Osteocyte (in vitro differentiated cells): ENCODE results near the gene NOD2. TPM values are rescaled to one million over a fixed set of nuclear protein-coding genes. Genes with fewer than 3 reads are reported as not detected.

ENCODE experiments used
- DNase-seq: peaks from one replicate; pipeline ENCODE4 v3.0.0; 2021; ENCODE audit warnings: mixed read lengths; ENCODE audit not compliant: unreplicated experiment; ENCODE audit errors: extremely low spot score
- H3K27ac Mint-ChIP-seq: one replicate; pipeline ENCODE4 v1.8.0; 2021; ENCODE audit warnings: mild to moderate bottlenecking, mixed read lengths; ENCODE audit not compliant: unreplicated experiment
- H3K27me3 Mint-ChIP-seq: one replicate; pipeline ENCODE4 v1.8.0; 2021; ENCODE audit warnings: mixed read lengths; ENCODE audit not compliant: unreplicated experiment
- H3K36me3 Mint-ChIP-seq: one replicate; pipeline ENCODE4 v1.8.0; 2021; ENCODE audit warnings: mixed read lengths; ENCODE audit not compliant: unreplicated experiment
- H3K4me1 Mint-ChIP-seq: one replicate; pipeline ENCODE4 v1.8.0; 2021; ENCODE audit warnings: mixed read lengths; ENCODE audit not compliant: unreplicated experiment
- H3K4me3 Mint-ChIP-seq: one replicate; pipeline ENCODE4 v1.8.0; 2021; ENCODE audit warnings: mild to moderate bottlenecking, moderate library complexity, mixed read lengths; ENCODE audit not compliant: unreplicated experiment
- H3K9me3 Mint-ChIP-seq: one replicate; pipeline ENCODE4 v1.8.0; 2021; ENCODE audit warnings: mixed read lengths; ENCODE audit not compliant: unreplicated experiment
- CTCF ChIP-seq: fragments of 200-600 bp; sonication (generic); IDR thresholded peaks from 2 replicates; pipeline ENCODE4 v1.5.0; 2021; ENCODE audit warnings: antibody characterized with exemption, mild to moderate bottlenecking, moderate library complexity
- total RNA-seq: library from RNA; stranded (reverse); gene quantifications from 2 replicates; pipeline ENCODE4 v1.2.1, GENCODE V29; 2021

Gene NOD2
- total RNA-seq, 1 donor from 2014 or later = not detected

GRCh38 chr16:50659806-50660205, 33.6 kb upstream of the NOD2 start:
- DNase-seq = no peak
- peaks cover 2% of the 10 kb centered on the region for H3K27me3 Mint-ChIP-seq
- no peaks in the 10 kb centered on the region for H3K9me3 Mint-ChIP-seq
- H3K36me3 Mint-ChIP-seq = no peaks in the 10 kb centered on the region
- no peak overlapping the region for H3K4me3 Mint-ChIP-seq
- H3K4me1 Mint-ChIP-seq = no peaks in the 10 kb centered on the region
- no peak for TF ChIP-seq CTCF
- H3K27ac Mint-ChIP-seq = no peak overlapping the region

GRCh38 chr16:50662306-50662940, 31.0 kb upstream of the NOD2 start:
- Mint-ChIP-seq H3K27me3 (peaks cover 2% of the 10 kb centered on the region), H3K4me1 (peaks cover 5% of the 10 kb centered on the region), H3K27ac (no peak overlapping the region), H3K9me3 (no peaks in the 10 kb centered on the region), H3K36me3 (no peaks in the 10 kb centered on the region), H3K4me3 (no peak overlapping the region)
- no peak for DNase-seq
- no peak for TF ChIP-seq CTCF

- H3K36me3 Mint-ChIP-seq = no peaks in the 10 kb centered on the region
- H3K4me3 Mint-ChIP-seq = no peak overlapping the region
- H3K4me1 Mint-ChIP-seq = peaks cover 5% of the 10 kb centered on the region
- no peak for DNase-seq
- no peaks in the 10 kb centered on the region for H3K9me3 Mint-ChIP-seq
- H3K27me3 Mint-ChIP-seq = peaks cover 2% of the 10 kb centered on the region
- H3K27ac Mint-ChIP-seq = no peak overlapping the region
- TF ChIP-seq CTCF = no peak
Measured at GRCh38 chr16:50664270-50664669, 29.1 kb upstream of the NOD2 start.

GRCh38 chr16:50665128-50665878, 28.1 kb upstream of the NOD2 start:
- no peaks in the 10 kb centered on the region for H3K9me3 Mint-ChIP-seq
- H3K4me3 Mint-ChIP-seq = peak overlapping the region; percentile 61
- peak; percentile 93 for TF ChIP-seq CTCF
- DNase-seq = peak; percentile 95
- peaks cover 2% of the 10 kb centered on the region for H3K27me3 Mint-ChIP-seq
- H3K27ac Mint-ChIP-seq = peak overlapping the region; percentile 10
- H3K36me3 Mint-ChIP-seq = no peaks in the 10 kb centered on the region
- peaks cover 5% of the 10 kb centered on the region for H3K4me1 Mint-ChIP-seq

GRCh38 chr16:50666658-50667496, 26.5 kb upstream of the NOD2 start:
- Mint-ChIP-seq H3K9me3 (peaks cover 7% of the 10 kb centered on the region), H3K4me3 (no peak overlapping the region), H3K4me1 (peaks cover 5% of the 10 kb centered on the region), H3K36me3 (no peaks in the 10 kb centered on the region), H3K27me3 (no peaks in the 10 kb centered on the region), H3K27ac (no peak overlapping the region)
- DNase-seq = no peak
- TF ChIP-seq CTCF = no peak
